Measurements from ENCODE around the gene BPHL. TPM values are rescaled to one million over a fixed set of nuclear protein-coding genes. Genes with fewer than 3 reads are reported as not detected.

Gene BPHL
- total RNA-seq, 4 donors from 2014 or later: 6.7 to 21.6 (median 12.6) TPM

DNA sequence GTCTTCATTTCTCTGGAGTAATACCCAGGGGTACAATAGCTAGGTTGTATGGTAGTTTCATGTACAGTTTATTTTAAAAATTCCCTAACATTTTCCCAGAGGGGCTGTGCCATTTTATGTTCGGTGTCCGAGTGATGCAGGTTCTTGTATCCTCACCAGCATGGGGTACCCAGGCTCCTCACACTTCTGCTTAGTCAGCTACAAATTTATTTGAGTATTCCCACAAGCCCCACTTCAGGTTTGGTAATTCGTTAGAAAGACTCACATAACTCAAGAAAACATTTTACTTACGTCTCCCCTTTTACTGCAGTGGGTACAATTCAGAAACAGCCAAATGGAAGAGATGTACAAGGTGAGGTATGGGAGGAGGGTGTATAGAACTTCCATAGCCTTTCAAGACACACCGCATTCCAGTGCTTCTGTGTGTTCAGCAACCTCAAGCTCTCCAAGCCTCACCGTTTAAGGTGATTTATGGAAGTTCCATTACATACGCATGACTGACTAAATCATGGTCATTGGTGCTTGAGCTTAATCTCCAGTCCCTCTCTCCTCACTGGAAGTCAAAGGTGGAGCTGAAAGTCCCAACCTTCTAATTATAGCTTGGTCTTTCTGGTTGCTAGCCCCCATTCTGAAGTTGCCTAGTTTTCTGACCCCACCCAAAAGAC, 32.1 kb upstream of the BPHL start:
- Histone ChIP-seq H3K36me3 (peaks cover 0 to 78% (median 11%) of the 10 kb centered on the region in 3 donors), H3K27ac (no peak overlapping the region), H3K27me3 (no peaks in the 10 kb centered on the region), H3K4me1 (peaks cover 0 to 14% (median 0%) of the 10 kb centered on the region in 4 donors), H3K4me3 (no peak overlapping the region), H3K9me3 (no peaks in the 10 kb centered on the region)
- no peak for TF ChIP-seq EP300 (IDR thresholded peaks at IDR 0.05)
- TF ChIP-seq POLR2A (IDR thresholded peaks at IDR 0.05): no peak
- TF ChIP-seq, protein P1, sequence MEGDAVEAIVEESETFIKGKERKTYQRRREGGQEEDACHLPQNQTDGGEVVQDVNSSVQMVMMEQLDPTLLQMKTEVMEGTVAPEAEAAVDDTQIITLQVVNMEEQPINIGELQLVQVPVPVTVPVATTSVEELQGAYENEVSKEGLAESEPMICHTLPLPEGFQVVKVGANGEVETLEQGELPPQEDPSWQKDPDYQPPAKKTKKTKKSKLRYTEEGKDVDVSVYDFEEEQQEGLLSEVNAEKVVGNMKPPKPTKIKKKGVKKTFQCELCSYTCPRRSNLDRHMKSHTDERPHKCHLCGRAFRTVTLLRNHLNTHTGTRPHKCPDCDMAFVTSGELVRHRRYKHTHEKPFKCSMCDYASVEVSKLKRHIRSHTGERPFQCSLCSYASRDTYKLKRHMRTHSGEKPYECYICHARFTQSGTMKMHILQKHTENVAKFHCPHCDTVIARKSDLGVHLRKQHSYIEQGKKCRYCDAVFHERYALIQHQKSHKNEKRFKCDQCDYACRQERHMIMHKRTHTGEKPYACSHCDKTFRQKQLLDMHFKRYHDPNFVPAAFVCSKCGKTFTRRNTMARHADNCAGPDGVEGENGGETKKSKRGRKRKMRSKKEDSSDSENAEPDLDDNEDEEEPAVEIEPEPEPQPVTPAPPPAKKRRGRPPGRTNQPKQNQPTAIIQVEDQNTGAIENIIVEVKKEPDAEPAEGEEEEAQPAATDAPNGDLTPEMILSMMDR (IDR thresholded peaks at IDR 0.05): no peak
- no peak for DNase-seq (ENCODE audit: low spot score in 2 of 2)
- 49 to 55% methylated on average over 7 of the region's 7 CpGs for WGBS, 2 donors

DNA sequence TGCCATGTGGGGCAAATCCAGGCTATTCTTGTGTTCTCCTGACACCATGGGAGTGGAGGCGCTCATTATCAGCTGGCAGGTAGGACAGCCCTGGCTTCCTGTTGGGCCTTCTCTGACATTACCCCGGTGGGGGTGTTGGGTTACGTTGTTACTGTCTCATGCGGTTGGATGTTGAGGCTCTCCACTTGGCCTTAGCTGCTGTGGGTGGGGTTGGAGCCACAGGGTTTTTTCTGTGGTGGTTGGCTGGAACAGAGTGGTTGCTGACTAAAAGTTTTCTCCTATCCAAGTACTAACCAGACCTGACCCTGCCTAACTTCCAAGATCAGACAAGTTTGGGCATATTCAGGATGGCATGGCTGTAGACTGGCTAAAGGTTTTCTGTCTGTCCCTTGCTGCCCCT, 30.1 kb upstream of the BPHL start:
- DNase-seq (ENCODE audit: low spot score in 2 of 2): peak in 1 of 2 donors; percentile 34

DNA sequence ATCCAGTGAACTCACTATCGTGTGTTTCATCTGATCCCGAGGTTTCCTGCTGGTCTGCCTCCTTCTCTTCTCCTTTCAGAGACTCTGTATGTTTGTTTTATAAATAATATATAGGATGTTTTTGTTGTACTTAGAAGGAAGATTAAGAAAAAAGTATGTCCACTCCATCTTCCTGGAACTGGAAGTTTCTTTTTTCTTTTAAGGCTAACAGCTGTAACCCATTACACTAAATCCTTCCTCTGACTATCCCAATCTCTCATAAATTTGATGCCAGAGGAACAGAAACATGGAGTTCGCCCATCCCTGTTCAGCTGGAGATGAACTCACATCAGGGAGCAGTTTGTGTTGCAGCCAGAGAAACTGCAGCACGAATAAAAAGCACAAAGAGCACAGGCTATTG, 29.5 kb upstream of the BPHL start:
- WGBS, 2 donors: 48 to 50% methylated on average over 4 of the region's 4 CpGs
- DNase-seq (ENCODE audit: low spot score in 2 of 2): no peak
- TF ChIP-seq, protein P1 (IDR thresholded peaks at IDR 0.05): no peak
- TF ChIP-seq EP300 (IDR thresholded peaks at IDR 0.05) (peak in 1 of 2 donors; percentile 10), POLR2A (IDR thresholded peaks at IDR 0.05) (no peak)

More for the DNA sequence above, 30.1 kb upstream of the BPHL start:
- H3K36me3 ChIP-seq: peaks cover 0 to 59% (median 11%) of the 10 kb centered on the region in 3 donors
- 77 to 92% methylated on average over 4 of the region's 4 CpGs for WGBS, 2 donors
- no peaks in the 10 kb centered on the region for H3K9me3 ChIP-seq
- no peak overlapping the region for H3K4me3 ChIP-seq
- TF ChIP-seq POLR2A (IDR thresholded peaks at IDR 0.05) (no peak), EP300 (IDR thresholded peaks at IDR 0.05) (no peak)
- TF ChIP-seq, protein P1 (IDR thresholded peaks at IDR 0.05): no peak
- H3K27me3 ChIP-seq: no peaks in the 10 kb centered on the region
- peaks cover 0 to 14% (median 0%) of the 10 kb centered on the region in 4 donors for H3K4me1 ChIP-seq
- peak overlapping the region in 3 of 4 donors; percentile 50 to 74 (median 61) for H3K27ac ChIP-seq

DNA sequence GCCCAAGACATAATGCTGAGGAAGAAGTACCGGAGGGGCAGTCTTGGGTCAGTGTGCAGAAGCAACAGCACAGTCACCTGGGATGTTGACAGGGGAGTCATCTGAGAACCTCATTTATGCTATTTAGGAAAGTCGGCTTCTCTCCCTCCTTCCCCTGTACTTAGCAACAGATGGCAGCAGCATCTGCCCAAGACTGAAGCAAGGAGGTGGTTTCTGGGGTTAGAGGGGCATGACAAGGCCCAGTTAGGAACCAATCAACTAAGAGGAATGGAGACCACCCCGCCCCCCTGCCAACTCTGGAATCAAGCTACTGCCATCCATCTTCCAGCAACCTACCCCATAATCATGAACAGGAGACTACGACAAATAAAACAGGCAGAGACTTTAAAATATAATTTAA, 28.5 kb upstream of the BPHL start:
- Histone ChIP-seq H3K4me3 (no peak overlapping the region), H3K27me3 (no peaks in the 10 kb centered on the region), H3K27ac (no peak overlapping the region), H3K9me3 (no peaks in the 10 kb centered on the region), H3K36me3 (peaks cover 0 to 56% (median 5%) of the 10 kb centered on the region in 3 donors), H3K4me1 (peaks cover 0 to 14% (median 0%) of the 10 kb centered on the region in 4 donors)
- 75 to 78% methylated on average over 4 of the region's 4 CpGs for WGBS, 2 donors
- TF ChIP-seq EP300 (IDR thresholded peaks at IDR 0.05): no peak
- TF ChIP-seq POLR2A (IDR thresholded peaks at IDR 0.05): no peak
- TF ChIP-seq, protein P1 (IDR thresholded peaks at IDR 0.05): no peak
- no peak for DNase-seq (ENCODE audit: low spot score in 2 of 2)

More for the DNA sequence above, 29.5 kb upstream of the BPHL start:
- H3K9me3 ChIP-seq: no peaks in the 10 kb centered on the region
- H3K36me3 ChIP-seq: peaks cover 0 to 56% (median 7%) of the 10 kb centered on the region in 3 donors
- H3K4me1 ChIP-seq: peaks cover 0 to 14% (median 0%) of the 10 kb centered on the region in 4 donors
- H3K27me3 ChIP-seq: no peaks in the 10 kb centered on the region
- H3K4me3 ChIP-seq: no peak overlapping the region
- peak overlapping the region in 3 of 4 donors; percentile 50 to 74 (median 61) for H3K27ac ChIP-seq

DNA sequence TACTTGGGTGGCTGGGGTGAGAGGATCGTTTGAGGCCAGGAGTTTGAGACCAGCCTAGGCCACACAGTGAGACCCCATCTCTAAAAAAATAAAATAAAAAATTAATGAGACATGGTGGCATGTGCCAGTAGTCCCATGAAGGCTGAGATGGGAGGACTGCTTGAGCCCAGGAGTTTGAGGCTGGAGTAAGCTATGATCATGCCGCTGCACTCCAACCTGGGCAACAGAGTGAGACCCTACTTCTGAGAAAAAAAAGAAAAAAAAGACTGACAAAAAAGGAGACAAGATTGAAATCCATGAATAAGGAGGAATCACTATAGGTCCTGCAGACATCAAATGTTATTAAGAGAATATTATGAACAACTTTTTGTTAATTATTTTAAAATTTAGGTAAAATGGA, 23.7 kb upstream of the BPHL start:
- DNase-seq (ENCODE audit: low spot score in 2 of 2): no peak
- Histone ChIP-seq H3K4me1 (peaks cover 0 to 2% (median 0%) of the 10 kb centered on the region in 4 donors), H3K4me3 (no peak overlapping the region), H3K27ac (no peak overlapping the region), H3K36me3 (peaks cover 2 to 65% (median 5%) of the 10 kb centered on the region in 3 donors), H3K9me3 (no peaks in the 10 kb centered on the region), H3K27me3 (no peaks in the 10 kb centered on the region)
- WGBS, 2 donors: 89 to 90% methylated on average over 2 of the region's 2 CpGs
- TF ChIP-seq, protein P1 (IDR thresholded peaks at IDR 0.05): no peak
- TF ChIP-seq EP300 (IDR thresholded peaks at IDR 0.05) (no peak), POLR2A (IDR thresholded peaks at IDR 0.05) (no peak)

All from tibial nerve (tissue), 4 donors.